Medulla oblongata (tissue), 1 donor: Measurements from ENCODE around the gene CACNG1.
"Not testable (repeated sequence)": the region's sequence is repeated elsewhere in the genome, so short reads cannot be mapped to it uniquely, and the experiment has no call there.

Source experiments
- DNase-seq: peaks from one replicate; pipeline ENCODE4 v3.0.0-alpha.2; 2015; ENCODE audit errors: extremely low spot score

CACNG1 gene

GRCh38 chr17:67078292-67078691 lies 33.9 kb downstream of the CACNG1 start:
- DNase-seq, result no peak

- no peak for DNase-seq
Measured at GRCh38 chr17:67079491-67079890, 35.1 kb downstream of the CACNG1 start.

GRCh38 chr17:67080804-67081203 lies 36.5 kb downstream of the CACNG1 start:
- no peak for DNase-seq

- no peak for DNase-seq
Measured at GRCh38 chr17:67082107-67082506, 37.8 kb downstream of the CACNG1 start.

- DNase-seq, result no peak
Measured at GRCh38 chr17:67085406-67085805, 41.1 kb downstream of the CACNG1 start.

- DNase-seq, result no peak
Measured at GRCh38 chr17:67088639-67089038, 44.3 kb downstream of the CACNG1 start.

- DNase-seq, result no peak
Measured at GRCh38 chr17:67090341-67090740, 46.0 kb downstream of the CACNG1 start.

GRCh38 chr17:67092291-67092690 lies 47.9 kb downstream of the CACNG1 start:
- no peak for DNase-seq

- DNase-seq, result not testable (repeated sequence)
Measured at GRCh38 chr17:67092710-67093109, 48.4 kb downstream of the CACNG1 start.

- no peak for DNase-seq
Measured at GRCh38 chr17:67093348-67093747, 49.0 kb downstream of the CACNG1 start.

GRCh38 chr17:67095291-67095690 lies 50.9 kb downstream of the CACNG1 start:
- DNase-seq, result not testable (repeated sequence)

GRCh38 chr17:67095803-67096202 lies 51.4 kb downstream of the CACNG1 start:
- no peak for DNase-seq

- no peak for DNase-seq
Measured at GRCh38 chr17:67096609-67097008, 52.3 kb downstream of the CACNG1 start.

GRCh38 chr17:67098006-67098405 lies 53.7 kb downstream of the CACNG1 start:
- no peak for DNase-seq

GRCh38 chr17:67104641-67105040 lies 60.3 kb downstream of the CACNG1 start:
- not testable (repeated sequence) for DNase-seq

GRCh38 chr17:67105213-67105612 lies 60.9 kb downstream of the CACNG1 start:
- DNase-seq, result no peak
